ENCODE data around the gene GPSM3. TPM values are rescaled to one million over a fixed set of nuclear protein-coding genes. Genes with fewer than 3 reads are reported as not detected.
"Not testable (repeated sequence)": the region's sequence is repeated elsewhere in the genome, so short reads cannot be mapped to it uniquely, and the experiment has no call there.

Gene GPSM3
- total and polyA plus RNA-seq, 2 experiments from 2014 or later: 4.7 to 5.9 TPM

DNA sequence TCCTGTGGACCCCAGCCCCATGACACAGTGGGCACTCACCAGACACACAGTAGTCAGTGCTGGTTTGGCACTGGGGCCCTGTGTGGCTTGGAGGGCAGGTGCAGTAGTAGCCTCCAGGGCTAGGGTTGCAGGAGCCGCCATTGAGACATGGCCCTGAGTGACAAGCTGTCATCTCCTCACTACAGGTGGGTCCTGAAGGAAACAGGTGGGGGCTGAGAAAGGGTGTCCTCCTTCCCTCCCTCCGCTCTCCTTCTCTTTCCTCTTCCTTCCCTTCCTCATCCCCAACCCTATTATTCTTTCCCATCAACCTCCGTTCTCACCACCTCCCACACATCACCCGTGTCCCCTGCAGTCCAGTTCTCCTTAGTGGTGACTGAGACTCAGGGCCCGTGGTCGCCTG is 21.2 kb upstream of the GPSM3 start (continued):
- no peak for TF ChIP-seq ZNF462 (CRISPR knock-in tag; IDR thresholded peaks at IDR 0.05)
- TF ChIP-seq POLR2AphosphoS5 (IDR thresholded peaks at IDR 0.05; ENCODE audit: low read depth): no peak
- no peak for TF ChIP-seq STAT1 (IDR thresholded peaks at IDR 0.05; ENCODE audit: unreplicated experiment)
- TF ChIP-seq NANOG (IDR thresholded peaks at IDR 0.05; ENCODE audit: borderline replicate concordance): no peak
- TF ChIP-seq CTCF (conservative IDR thresholded peaks at IDR 0.05; ENCODE audit: low read depth in 2 of 2): no peak
- TF ChIP-seq ZNF331 (CRISPR knock-in tag; IDR thresholded peaks at IDR 0.05; ENCODE audit: low read depth): no peak

DNA sequence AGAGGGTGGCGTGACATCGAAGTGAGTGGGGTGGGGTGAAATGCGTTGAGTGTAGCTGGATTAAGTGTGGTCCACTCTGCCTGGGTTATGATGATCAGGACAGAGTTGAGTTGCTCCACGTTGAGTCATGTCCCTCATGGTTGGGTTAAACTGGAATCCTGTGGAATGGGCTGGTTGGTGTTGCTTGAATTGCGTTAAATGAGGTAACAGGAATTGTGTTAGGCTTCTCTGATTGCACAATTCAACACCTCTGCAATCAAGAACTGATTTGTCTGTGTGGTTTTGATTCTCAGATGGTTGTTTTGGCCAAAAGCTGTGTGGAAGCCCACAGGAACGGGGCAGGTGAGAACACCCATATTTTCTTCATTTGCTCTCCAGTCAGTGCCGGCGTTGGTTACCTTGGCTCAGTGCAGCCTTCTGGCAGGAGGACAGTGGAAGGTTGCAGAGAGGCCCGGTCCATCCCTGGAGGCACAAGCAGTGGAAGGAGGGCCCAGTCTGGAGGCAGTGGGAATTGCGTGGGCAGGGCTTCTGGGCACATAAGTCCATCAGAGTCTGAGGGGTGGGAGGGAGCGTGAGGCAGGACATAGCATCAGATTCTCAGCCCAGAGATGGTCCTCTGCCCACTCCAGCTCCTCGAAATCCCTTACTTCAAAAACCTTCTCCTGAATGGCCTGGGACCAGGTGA is 19.8 kb upstream of the GPSM3 start:
- TF ChIP-seq STAT1 (IDR thresholded peaks at IDR 0.05; ENCODE audit: unreplicated experiment): no peak
- Histone ChIP-seq H3F3A (replicated peaks; ENCODE audit: low read depth) (no peaks in the 10 kb centered on the region), H4K20me1 (replicated peaks; ENCODE audit: insufficient read depth) (no peaks in the 10 kb centered on the region), H3K27ac (ENCODE audit: low read depth) (no peak overlapping the region), H3K4me1 (ENCODE audit: insufficient read depth) (no peaks in the 10 kb centered on the region), H3K4me3 (no peak overlapping the region), H3K36me3 (ENCODE audit: insufficient read depth) (no peaks in the 10 kb centered on the region), H3K9me2 (ENCODE audit: insufficient read depth) (0 out of 2 replicates have a peak, but pooled peaks cover 3% of the 10 kb centered on the region), H3K79me2 (replicated peaks; ENCODE audit: insufficient read depth) (no peaks in the 10 kb centered on the region), H3K27me3 (ENCODE audit: insufficient read depth) (no peaks in the 10 kb centered on the region), H3K4me2 (no peak overlapping the region), H2AFZ (no peak overlapping the region)
- DNase-seq (ENCODE audit: low spot score) (no peak), ATAC-seq (no peak)
- no peaks in the 10 kb centered on the region; the same call in 2 of the 3 replicates for H3K9me3 Mint-ChIP-seq
- H3K4me3 Mint-ChIP-seq: no peak overlapping the region
- H3K36me3 Mint-ChIP-seq (ENCODE audit: low read depth): no peaks in the 10 kb centered on the region
- no peak overlapping the region for H3K27ac Mint-ChIP-seq
- peaks cover 11% of the 10 kb centered on the region for H3K27me3 Mint-ChIP-seq (ENCODE audit: insufficient read depth, low read depth, poor library complexity)
- H3K4me1 Mint-ChIP-seq: no peaks in the 10 kb centered on the region

DNA sequence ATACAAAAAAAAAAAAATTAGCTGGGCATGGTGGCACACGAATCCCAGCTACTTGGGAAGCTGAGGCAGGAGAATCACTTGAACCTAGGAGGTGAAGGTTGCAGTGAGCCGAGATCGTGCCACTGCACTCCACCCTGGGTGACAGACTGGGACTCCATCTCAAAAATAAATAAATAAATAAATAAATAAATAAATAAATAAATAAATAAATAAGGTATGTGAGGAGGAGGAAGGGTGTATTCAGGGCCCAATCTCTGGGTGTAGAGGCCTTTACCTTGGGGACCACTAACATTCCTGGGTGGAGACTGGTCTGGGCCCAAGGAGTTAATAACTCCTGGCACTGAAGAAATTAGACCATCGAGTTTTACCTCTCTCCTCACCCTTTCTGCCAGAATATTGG is 19.0 kb upstream of the GPSM3 start:
- not testable (repeated sequence) for H3K9me2 ChIP-seq (ENCODE audit: insufficient read depth); ATAC-seq; H3K27me3 Mint-ChIP-seq (ENCODE audit: insufficient read depth, low read depth, poor library complexity); H3K4me3 ChIP-seq; H3K4me1 ChIP-seq (ENCODE audit: insufficient read depth); H3K9me3 Mint-ChIP-seq; H3K27ac Mint-ChIP-seq; H2AFZ ChIP-seq; H4K20me1 ChIP-seq (replicated peaks; ENCODE audit: insufficient read depth); H3K36me3 ChIP-seq (ENCODE audit: insufficient read depth); H3K79me2 ChIP-seq (replicated peaks; ENCODE audit: insufficient read depth); H3K4me2 ChIP-seq; H3K27ac ChIP-seq (ENCODE audit: low read depth); H3K4me3 Mint-ChIP-seq; H3F3A ChIP-seq (replicated peaks; ENCODE audit: low read depth); H3K4me1 Mint-ChIP-seq; H3K27me3 ChIP-seq (ENCODE audit: insufficient read depth); DNase-seq (ENCODE audit: low spot score); H3K36me3 Mint-ChIP-seq (ENCODE audit: low read depth)
